Measurements from ENCODE around the gene ADAMTS16. TPM values are rescaled to one million over a fixed set of nuclear protein-coding genes. Genes with fewer than 3 reads are reported as not detected.
A peak's percentile ranks its signal among the peaks of the same experiment; 100 is the strongest.

Gene ADAMTS16
- total RNA-seq, 1 donor from 2014 or later = 1.8 TPM

GRCh38 chr5:5278201-5278814, 138.2 kb downstream of the ADAMTS16 start:
- no peak for DNase-seq (ENCODE audit: low spot score)

- DNase-seq (ENCODE audit: low spot score) = no peak
Observed at GRCh38 chr5:5278815-5279381, 138.8 kb downstream of the ADAMTS16 start.

- no peak for DNase-seq (ENCODE audit: low spot score)
Observed at GRCh38 chr5:5285906-5286305, 145.8 kb downstream of the ADAMTS16 start.

- no peak for DNase-seq (ENCODE audit: low spot score)
Observed at GRCh38 chr5:5287419-5287818, 147.3 kb downstream of the ADAMTS16 start.

GRCh38 chr5:5288201-5288600, 148.1 kb downstream of the ADAMTS16 start:
- DNase-seq (ENCODE audit: low spot score) = no peak

- peak; percentile 4 for DNase-seq (ENCODE audit: low spot score)
Observed at GRCh38 chr5:5289537-5289936, 149.4 kb downstream of the ADAMTS16 start.

- DNase-seq (ENCODE audit: low spot score) = peak; percentile 0
Observed at GRCh38 chr5:5290674-5291334, 150.7 kb downstream of the ADAMTS16 start.

- peak; percentile 24 for DNase-seq (ENCODE audit: low spot score)
Observed at GRCh38 chr5:5291357-5291756, 151.2 kb downstream of the ADAMTS16 start.

- peak; percentile 30 for DNase-seq (ENCODE audit: low spot score)
Observed at GRCh38 chr5:5293029-5293428, 152.9 kb downstream of the ADAMTS16 start.

GRCh38 chr5:5294429-5294828, 154.3 kb downstream of the ADAMTS16 start:
- DNase-seq (ENCODE audit: low spot score) = peak; percentile 3

- DNase-seq (ENCODE audit: low spot score) = peak; percentile 65
Observed at GRCh38 chr5:5295351-5295750, 155.2 kb downstream of the ADAMTS16 start.

GRCh38 chr5:5296051-5296450, 155.9 kb downstream of the ADAMTS16 start:
- DNase-seq (ENCODE audit: low spot score) = peak; percentile 28

GRCh38 chr5:5297432-5298067, 157.4 kb downstream of the ADAMTS16 start:
- DNase-seq (ENCODE audit: low spot score) = no peak

- no peak for DNase-seq (ENCODE audit: low spot score)
Observed at GRCh38 chr5:5298068-5298633, 158.0 kb downstream of the ADAMTS16 start.

- no peak for DNase-seq (ENCODE audit: low spot score)
Observed at GRCh38 chr5:5298841-5299541, 158.9 kb downstream of the ADAMTS16 start.

- DNase-seq (ENCODE audit: low spot score) = no peak
Observed at GRCh38 chr5:5301176-5301575, 161.0 kb downstream of the ADAMTS16 start.

- DNase-seq (ENCODE audit: low spot score) = no peak
Observed at GRCh38 chr5:5302201-5302600, 162.1 kb downstream of the ADAMTS16 start.

- no peak for DNase-seq (ENCODE audit: low spot score)
Observed at GRCh38 chr5:5303242-5303641, 163.1 kb downstream of the ADAMTS16 start.

GRCh38 chr5:5304361-5305020, 164.4 kb downstream of the ADAMTS16 start:
- DNase-seq (ENCODE audit: low spot score) = no peak

GRCh38 chr5:5306696-5307095, 166.6 kb downstream of the ADAMTS16 start:
- no peak for DNase-seq (ENCODE audit: low spot score)

- no peak for DNase-seq (ENCODE audit: low spot score)
Observed at GRCh38 chr5:5308319-5308718, 168.2 kb downstream of the ADAMTS16 start.
